Pericardium fibroblast (primary cell): ENCODE results near the gene ATL3. TPM values are rescaled to one million over a fixed set of nuclear protein-coding genes. Genes with fewer than 3 reads are reported as not detected.

ENCODE experiments used
- total RNA-seq: library from RNA; depleted of rRNA; stranded (reverse); fragments of >200 nt; gene quantifications from 2 replicates; pipeline ENCODE4 v1.2.3, GENCODE V29; 2015

ATL3 gene, protein sequence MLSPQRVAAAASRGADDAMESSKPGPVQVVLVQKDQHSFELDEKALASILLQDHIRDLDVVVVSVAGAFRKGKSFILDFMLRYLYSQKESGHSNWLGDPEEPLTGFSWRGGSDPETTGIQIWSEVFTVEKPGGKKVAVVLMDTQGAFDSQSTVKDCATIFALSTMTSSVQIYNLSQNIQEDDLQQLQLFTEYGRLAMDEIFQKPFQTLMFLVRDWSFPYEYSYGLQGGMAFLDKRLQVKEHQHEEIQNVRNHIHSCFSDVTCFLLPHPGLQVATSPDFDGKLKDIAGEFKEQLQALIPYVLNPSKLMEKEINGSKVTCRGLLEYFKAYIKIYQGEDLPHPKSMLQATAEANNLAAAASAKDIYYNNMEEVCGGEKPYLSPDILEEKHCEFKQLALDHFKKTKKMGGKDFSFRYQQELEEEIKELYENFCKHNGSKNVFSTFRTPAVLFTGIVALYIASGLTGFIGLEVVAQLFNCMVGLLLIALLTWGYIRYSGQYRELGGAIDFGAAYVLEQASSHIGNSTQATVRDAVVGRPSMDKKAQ
- 66.2 and 71.3 TPM in 2 replicates for total RNA-seq

DNA sequence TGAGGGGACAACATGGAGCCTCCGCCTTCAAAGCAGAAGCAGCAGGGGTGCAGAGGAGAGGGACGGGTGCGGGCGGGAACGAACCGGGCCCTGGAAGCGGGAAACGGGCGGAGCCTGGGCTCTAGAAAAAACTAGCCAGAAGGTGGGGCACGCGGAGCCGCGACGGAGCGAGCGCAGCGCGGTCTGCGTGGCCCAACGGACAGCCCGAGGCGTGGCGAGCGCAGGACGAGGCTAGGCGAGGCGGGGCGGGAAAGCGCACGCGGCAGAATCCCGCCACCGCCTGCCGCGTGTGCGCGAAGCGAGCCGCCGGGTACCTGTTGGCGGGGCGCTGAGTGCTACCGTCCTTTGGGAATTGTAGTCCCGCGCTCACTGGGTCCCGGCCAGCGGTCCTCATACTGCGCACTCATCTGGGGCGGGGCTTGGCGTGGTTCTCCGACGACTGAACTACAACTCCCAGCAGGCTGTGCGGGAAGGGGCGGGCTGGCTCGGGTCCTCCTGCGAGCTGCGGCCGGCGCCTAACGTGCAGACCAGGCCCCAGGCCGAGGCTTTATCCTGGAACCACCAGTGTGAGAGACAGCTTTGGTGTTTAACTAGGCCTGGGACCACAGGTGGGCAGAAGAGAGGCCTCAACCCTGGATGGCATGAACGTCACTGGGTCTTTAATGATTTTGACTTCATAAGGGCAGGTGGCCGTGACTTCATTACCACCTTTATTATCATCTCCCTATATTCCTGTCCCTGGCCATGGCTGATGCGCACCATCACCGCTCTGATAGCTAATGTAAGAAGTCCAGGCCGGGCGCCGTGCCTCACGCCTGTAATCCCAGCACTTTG, at the start of gene ATL3:
TSS of gene ATL3 (minus strand) at position 55 of the 834 bp plus-strand sequence. CDS start at position 14, 41 bp downstream.

DNA sequence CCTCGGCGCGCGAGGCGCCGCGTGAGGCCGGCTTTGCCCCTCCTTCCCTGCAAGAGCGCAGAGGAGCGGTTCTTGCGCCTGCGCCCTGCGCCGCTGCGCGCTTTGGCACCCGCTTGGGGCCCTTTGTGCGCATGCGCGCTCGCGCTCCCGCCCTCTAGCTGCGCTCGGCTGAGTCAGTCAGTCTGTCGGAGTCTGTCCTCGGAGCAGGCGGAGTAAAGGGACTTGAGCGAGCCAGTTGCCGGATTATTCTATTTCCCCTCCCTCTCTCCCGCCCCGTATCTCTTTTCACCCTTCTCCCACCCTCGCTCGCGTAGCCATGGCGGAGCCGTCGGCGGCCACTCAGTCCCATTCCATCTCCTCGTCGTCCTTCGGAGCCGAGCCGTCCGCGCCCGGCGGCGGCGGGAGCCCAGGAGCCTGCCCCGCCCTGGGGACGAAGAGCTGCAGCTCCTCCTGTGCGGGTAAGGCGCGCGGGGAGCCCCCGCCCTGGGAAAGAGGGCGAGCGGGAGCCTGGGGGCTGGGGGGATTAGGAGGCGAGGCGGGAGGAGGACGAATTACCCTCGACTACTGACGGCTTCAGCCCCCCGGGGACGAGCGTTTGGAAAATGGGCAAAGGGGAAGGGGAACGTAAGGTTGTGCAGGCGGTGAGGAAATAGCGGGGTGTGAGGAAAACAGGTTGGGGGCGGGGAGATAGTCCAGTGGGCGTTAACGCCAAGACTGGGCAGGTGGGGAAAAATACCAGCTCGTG, 10.3 kb upstream of the ATL3 start, which contains the start of gene RTN3:
TSS of gene RTN3 (plus strand) at position 180 of the 745 bp plus-strand sequence. CDS start at position 317, 137 bp downstream.

DNA sequence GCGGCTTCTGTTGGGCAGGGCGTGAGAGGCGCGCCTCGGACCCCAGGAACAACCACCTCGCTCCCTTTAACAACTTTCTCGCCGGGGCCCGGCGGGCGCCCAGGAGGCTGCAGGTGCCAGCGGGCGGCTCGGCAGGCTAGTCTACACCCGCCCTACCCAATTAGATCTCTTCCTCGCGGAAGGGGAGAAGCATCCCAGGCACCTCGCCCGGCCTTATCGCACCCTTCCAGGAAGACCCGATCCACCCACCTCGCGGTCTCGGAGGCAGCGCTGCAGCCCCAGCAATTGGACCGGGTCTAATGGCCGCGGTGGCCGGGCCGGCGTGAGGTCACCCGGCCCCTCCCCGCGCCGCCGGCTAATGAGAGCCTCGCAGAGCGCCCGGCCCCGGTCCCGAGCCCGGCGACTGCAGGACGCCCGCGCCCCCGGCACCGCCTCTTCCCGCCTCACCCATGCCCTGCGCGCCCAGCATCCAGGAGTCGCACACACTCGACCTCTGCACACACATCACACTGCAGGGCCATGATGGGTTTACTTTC, 57.0 kb downstream of the ATL3 start, which contains the start of gene PLAAT3:
TSS of gene PLAAT3 (minus strand) at position 298 of the 536 bp plus-strand sequence. CDS start 419 bp downstream, outside the sequence.

Other genes with a start within 250 kb of the ATL3 start
- gene PLAAT5, start 180.2 kb downstream of the ATL3 start, total RNA-seq: 2.3 and 3.5 TPM in 2 replicates
- gene LGALS12, start 165.3 kb downstream of the ATL3 start, total RNA-seq: 2.4 and 13.2 TPM in 2 replicates
- gene PLAAT4, start 134.6 kb downstream of the ATL3 start, total RNA-seq: 50.4 and 59.5 TPM in 2 replicates
- not detected in 2 replicates for gene PLAAT2, start 108.0 kb downstream of the ATL3 start, total RNA-seq
- 18.6 and 39.1 TPM in 2 replicates for gene PLAAT3, start 56.9 kb downstream of the ATL3 start, total RNA-seq
- gene RTN3, start 10.1 kb upstream of the ATL3 start, total RNA-seq: 117 and 135 TPM in 2 replicates
- 34.9 and 35.2 TPM in 2 replicates for gene ZFTA, start 97.4 kb upstream of the ATL3 start, total RNA-seq
- 17.3 and 29.2 TPM in 2 replicates for gene SPINDOC, start 142.1 kb upstream of the ATL3 start, total RNA-seq
- 12.7 and 14.0 TPM in 2 replicates for gene MARK2, start 167.7 kb upstream of the ATL3 start, total RNA-seq
- gene RCOR2, start 245.8 kb upstream of the ATL3 start, total RNA-seq: 7.8 and 8.4 TPM in 2 replicates